Measurements from ENCODE around the gene CAMSAP2.

CAMSAP2 gene

GRCh38 chr1:200874694-200875093, 136.0 kb downstream of the CAMSAP2 start:
- TF ChIP-seq CTCF (IDR thresholded peaks at IDR 0.05; ENCODE audit: control insufficient read depth, extremely low read depth, insufficient read depth): no peak
- DNase-seq (ENCODE audit: low read depth): no peak
- no peak overlapping the region for H3K4me3 ChIP-seq (ENCODE audit: low read depth, low read length)

GRCh38 chr1:200875416-200875815, 136.7 kb downstream of the CAMSAP2 start:
- DNase-seq (ENCODE audit: low read depth): no peak
- no peak overlapping the region for H3K4me3 ChIP-seq (ENCODE audit: low read depth, low read length)
- no peak for TF ChIP-seq CTCF (IDR thresholded peaks at IDR 0.05; ENCODE audit: control insufficient read depth, extremely low read depth, insufficient read depth)

GRCh38 chr1:200877010-200877409, 138.3 kb downstream of the CAMSAP2 start:
- TF ChIP-seq CTCF (IDR thresholded peaks at IDR 0.05; ENCODE audit: control insufficient read depth, extremely low read depth, insufficient read depth): no peak
- no peak overlapping the region for H3K4me3 ChIP-seq (ENCODE audit: low read depth, low read length)
- DNase-seq (ENCODE audit: low read depth): no peak

- no peak overlapping the region for H3K4me3 ChIP-seq (ENCODE audit: low read depth, low read length)
- TF ChIP-seq CTCF (IDR thresholded peaks at IDR 0.05; ENCODE audit: control insufficient read depth, extremely low read depth, insufficient read depth): no peak
- no peak for DNase-seq (ENCODE audit: low read depth)
These were observed 139.3 kb downstream of the CAMSAP2 start for GRCh38 chr1:200877839-200878551.

- TF ChIP-seq CTCF (IDR thresholded peaks at IDR 0.05; ENCODE audit: control insufficient read depth, extremely low read depth, insufficient read depth): no peak
- H3K4me3 ChIP-seq (ENCODE audit: low read depth, low read length): no peak overlapping the region
- DNase-seq (ENCODE audit: low read depth): no peak
These were observed 141.5 kb downstream of the CAMSAP2 start for GRCh38 chr1:200880212-200880611.

- no peak for TF ChIP-seq CTCF (IDR thresholded peaks at IDR 0.05; ENCODE audit: control insufficient read depth, extremely low read depth, insufficient read depth)
- DNase-seq (ENCODE audit: low read depth): no peak
- no peak overlapping the region for H3K4me3 ChIP-seq (ENCODE audit: low read depth, low read length)
These were observed 144.4 kb downstream of the CAMSAP2 start for GRCh38 chr1:200883118-200883517.

All from LNCaP clone FGC (cell line).